Nasal cavity respiratory epithelium epithelial cell of viscerocranial mucosa (primary cell): Measurements from ENCODE around the gene CADPS2. TPM values are rescaled to one million over a fixed set of nuclear protein-coding genes. Genes with fewer than 3 reads are reported as not detected.

ENCODE experiments used
- total RNA-seq: library from RNA; depleted of rRNA; stranded (reverse); fragments of >200 nt; gene quantifications from 2 replicates; pipeline ENCODE4 v1.2.3, GENCODE V29; 2014

CADPS2 gene
- 4.4 and 5.8 TPM in 2 replicates for total RNA-seq

GRCh38 chr7:122886357-122887081, at the start of gene CADPS2:
TSS of gene CADPS2 (minus strand) at chr7:122886460. CDS start at chr7:122886337, 123 bp downstream.

DNA sequence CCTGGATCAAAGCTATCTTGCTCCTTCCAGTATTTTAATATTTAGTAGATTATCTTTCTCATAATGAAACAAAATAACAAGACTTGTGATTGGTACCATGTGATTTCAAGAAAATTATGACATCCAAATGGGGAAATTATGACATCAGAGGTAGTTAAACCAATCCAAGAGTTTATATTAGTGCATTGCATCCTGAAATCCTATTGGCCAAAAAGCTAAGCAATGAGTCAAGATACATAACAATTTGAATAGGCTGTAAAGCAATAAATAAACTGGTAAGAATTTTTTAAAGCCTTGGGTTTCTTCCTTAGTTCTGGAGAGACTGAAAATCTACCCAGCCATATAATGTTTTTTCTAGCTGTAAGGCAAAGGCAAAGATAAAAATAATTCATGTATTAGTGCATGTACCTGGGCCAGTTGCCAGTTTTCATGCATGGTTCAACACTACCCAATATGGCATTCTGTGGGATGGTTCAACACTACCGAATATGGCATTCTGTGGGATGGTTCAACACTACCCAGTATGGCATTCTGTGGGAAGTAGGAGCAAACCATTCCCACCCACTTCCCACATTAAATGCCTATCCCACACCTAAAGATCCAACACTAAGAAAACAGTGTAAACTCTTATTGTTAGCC, 183.3 kb downstream of the CADPS2 start, which contains the start of gene RNF148:
RNF148 (minus strand) TSS at position 51 of the 639 bp plus-strand sequence. CDS start 172 bp downstream, outside the sequence.

GRCh38 chr7:122699017-122699416, 187.2 kb downstream of the CADPS2 start, which contains the start of gene RNF133:
TSS of gene RNF133 (minus strand) at chr7:122699117. CDS start at chr7:122698918, 199 bp downstream.

DNA sequence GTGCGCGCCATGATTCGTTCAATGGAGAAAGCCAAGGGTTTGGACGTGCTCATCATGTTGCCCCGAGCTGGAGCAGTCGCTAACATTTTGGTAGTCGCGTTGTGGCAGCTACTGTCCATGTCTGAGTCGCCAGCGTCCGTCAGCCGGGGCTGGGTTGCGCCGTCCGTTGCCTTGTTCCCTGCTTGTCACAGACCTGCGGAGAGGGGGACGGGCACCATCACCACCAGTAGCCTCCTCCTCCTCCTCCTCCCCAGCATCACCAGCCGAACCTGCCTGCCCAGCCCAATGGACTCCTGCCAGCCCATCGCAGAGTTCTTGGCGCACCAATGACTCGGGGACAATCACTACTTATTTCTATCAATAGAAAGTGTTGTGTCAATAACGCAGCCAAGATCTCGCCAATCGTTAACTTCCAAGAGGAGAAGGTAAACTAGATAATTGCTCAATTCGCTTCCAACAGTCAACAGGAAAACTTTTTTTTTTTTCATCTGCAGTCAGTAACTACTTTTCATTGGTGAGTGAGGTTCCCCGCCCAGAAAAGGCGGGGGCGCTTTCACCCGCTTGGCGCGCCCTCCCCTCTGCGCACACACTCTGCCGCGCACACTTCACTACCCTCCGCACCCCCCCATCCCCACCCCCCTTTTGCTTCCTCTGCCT, 581.8 kb downstream of the CADPS2 start, which contains the start of gene FEZF1:
FEZF1 (minus strand) TSS at position 432 of the 657 bp plus-strand sequence; CDS start at position 119, 313 bp downstream.

Other genes starting within 250 kb of the CADPS2 start
- 0.07 TPM in 1 of 2 replicates, not detected in the other for gene RNF133, start 187.3 kb downstream of the CADPS2 start, total RNA-seq
- under 0.01 and 0.21 TPM in 2 replicates for gene RNF148, start 183.5 kb downstream of the CADPS2 start, total RNA-seq
- gene TAS2R16, start 109.2 kb upstream of the CADPS2 start, total RNA-seq = not detected in 2 replicates